ENCODE data around the gene NOTCH4.
A peak's percentile ranks its signal among the peaks of the same experiment; 100 is the strongest.
"Not testable (repeated sequence)": the region's sequence is repeated elsewhere in the genome, so short reads cannot be mapped to it uniquely, and the experiment has no call there.

The NOTCH4 gene

DNA sequence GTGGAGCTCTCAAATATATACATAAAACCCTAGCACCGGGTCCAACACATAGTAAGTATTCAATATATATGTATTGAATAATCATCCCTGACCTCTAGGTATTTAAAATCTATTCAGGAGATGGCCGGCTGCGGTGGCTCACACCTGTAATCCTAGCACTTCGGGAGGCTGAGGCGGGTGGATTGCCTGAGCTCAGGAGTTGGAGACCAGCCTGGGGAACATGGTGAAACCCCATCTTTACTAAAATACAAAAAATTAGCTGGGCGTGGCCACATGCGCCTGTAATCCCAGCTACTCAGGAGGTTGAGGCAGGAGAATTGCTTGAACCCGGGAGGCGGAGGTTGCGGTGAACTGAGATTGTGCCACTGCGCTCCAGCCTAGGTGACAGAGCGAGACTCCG, 30.8 kb downstream of the NOTCH4 start:
- not testable (repeated sequence) for DNase-seq (ENCODE audit: low spot score)

DNA sequence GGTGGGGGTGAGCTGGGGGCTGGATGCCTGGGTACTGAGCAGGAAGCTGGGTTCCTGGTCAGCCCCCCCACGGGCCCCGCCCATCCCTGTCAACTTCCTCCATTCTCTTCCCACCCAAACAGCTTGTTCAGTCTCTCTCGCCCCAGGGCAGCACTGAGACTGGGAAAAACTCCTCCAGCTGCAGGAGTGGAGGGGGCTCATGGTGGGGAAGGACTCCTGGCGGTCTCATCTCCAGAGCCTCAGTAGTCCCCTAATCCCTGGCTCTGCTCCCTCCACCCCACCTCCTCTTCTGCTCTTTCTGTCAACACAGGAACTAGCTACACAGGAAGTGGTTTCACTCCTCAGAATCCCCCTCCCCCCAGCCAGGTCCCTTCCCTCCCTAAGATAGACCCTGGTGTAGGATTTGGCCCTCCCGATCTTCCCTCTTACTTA, 31.2 kb downstream of the NOTCH4 start, which contains the start of gene GPSM3:
GPSM3 (minus strand) TSS at position 36 of the 432 bp plus-strand sequence. CDS start 130 bp downstream, outside the sequence.
- no peak for DNase-seq (ENCODE audit: low spot score)

DNA sequence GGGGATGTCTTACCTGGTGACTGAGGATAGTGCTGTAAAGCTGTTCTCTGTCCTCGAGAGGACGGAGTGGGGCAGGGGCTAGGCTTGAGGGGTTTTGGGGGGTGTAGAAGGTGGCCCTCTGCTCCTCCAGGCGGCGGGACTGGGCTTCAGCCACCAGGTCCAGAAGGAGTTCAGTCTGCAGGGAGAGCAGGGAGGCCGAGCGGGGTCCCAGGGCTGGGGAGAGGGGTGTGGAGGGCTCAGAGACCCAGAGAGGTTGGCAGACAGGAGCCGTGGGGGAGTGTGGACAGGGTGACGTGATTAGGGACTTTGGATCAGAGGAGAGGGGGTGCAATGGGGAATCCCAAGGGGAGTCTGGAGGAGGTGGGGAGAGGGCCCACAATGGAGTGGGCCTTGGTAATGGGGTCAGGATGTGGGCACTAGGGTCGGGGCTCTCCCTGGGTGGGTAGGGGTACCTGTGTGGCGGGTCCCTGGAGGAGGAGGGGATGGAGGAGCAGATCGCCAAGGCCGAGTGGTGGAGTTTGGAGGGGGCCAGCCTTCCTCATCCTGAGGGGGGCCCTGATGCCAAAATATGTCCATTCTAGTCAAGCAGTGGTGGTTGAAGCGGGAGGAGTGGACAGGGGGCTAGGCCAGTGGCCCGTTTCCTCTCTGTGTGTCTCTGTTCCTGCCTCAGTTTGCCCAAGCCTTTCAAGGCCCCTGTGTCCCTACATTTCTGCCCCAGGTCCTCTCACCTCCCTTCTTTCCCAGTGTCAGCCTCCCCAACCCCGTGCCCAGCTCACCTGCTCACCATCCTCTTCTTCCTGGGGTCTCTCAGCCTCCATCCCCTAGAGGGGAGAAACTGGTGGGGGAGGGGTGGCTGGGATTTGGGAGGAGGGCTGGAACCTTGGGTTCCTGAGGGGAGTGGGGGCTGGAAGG, 31.9 kb downstream of the NOTCH4 start:
- no peak for DNase-seq (ENCODE audit: low spot score)

DNA sequence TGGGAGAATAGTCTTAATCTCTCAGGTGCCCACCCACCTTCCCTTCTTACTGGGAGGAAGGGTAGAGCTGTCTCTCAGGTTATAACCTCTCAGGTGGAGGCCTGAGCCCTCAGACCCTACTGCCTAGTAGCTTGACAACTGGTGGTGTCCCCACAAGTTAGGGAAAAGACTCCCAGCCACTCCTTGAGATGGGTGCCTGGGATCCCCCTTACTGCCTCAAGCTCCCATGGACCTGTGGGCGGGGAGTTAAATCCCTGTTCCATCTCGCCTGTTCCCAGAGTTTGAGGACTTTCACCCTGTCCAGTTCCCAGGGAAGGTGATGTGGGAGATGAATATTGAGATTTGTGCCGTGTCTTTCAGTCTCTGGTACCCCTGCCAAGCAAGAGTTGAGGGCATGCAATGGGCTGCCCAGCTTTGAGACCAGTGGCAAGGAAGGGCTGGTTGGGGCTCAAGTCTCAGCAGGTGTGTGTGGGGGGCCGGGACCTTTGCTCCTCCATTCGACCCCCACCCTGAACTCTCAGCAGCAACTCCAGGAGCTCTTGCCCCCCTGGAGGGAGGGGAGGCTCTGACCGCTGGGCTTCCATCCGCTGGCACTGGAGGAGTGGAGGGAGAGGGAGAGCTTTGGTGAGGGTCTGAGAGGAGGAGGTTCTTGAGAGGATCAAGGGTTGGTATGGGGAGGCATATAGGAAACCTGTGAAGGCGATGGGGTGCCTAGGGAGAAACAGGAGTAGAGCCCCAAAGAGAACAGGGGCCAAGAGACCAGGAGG, 32.8 kb downstream of the NOTCH4 start:
- DNase-seq (ENCODE audit: low spot score), result no peak

DNA sequence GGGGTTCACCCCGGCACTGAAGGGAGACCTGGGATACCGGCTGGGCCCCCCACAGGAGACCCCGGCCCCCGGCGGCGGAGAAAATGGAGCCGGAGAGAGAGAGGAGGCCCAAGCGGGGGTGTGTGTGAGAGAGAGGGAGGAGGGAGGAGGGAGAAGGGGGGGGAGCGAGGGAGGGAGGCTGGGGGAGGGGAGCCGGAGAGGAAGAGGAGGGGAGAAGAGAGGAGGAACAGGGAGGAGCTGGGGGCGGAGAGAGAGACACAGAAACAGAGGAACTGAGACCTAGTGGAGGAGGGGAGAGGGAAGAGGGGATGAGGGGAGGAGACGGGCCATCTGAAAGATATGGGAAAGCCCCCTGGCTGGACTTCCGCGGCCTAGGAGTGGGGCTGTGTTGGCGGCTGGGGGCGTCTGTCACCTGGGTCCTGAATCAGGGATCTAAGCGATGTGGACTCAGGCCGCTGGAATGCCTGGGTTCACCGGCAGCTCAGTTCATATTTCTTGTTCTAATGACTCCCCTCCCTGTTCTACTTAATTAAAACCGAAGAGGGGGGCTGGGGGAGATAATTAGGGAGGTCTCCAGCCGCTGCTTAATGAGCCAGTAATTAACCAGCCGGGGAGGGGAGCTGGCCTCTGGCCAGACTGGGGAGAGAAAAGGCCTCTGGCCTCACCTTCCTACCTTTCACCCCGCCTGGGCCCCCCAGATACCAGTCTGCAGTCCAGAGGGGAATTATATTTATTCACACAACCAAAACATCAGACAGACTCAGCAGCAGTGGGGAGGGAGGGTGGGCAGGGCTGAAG, 33.6 kb downstream of the NOTCH4 start, which contains the start of gene PBX2:
PBX2 (minus strand) TSS at position 149 of the 798 bp plus-strand sequence. CDS start 287 bp downstream, outside the sequence.
- peak; percentile 66 for DNase-seq (ENCODE audit: low spot score)

- no peak for DNase-seq (ENCODE audit: low spot score)
Observed at GRCh38 chr6:32189742-32190053, 34.2 kb downstream of the NOTCH4 start.

DNA sequence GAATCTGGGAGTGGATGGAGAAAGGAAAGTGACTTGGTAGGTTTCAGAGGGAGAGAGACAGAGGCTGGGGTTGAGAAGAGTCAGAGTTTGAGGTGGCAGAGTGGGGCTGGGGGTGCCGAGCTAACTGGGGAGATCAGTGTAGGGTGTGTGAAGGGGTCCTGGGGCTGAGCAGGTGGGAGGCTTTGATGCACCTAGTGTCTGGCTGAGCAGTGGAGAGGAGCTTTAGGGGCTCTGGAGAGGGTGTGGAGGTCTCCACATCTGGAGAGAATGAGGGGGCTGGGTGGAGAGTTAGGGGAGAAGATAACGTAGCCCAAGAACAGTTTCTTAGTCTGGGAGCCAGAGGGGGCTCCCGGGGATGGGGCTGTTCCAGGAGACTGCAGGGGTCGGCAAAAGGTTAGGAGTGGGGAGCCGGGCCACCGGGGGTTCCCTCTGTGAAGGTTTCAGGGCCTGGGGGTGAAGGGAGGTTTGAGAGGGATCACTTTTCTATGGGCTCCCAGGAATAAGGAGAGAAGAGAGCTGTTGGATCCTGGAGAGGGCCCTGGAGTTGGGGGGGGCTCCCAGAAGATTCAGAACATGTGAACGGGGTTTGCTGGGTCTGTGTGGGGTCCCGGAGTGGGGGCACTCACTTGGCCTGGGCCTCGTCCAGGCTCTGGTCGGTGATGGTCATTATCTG, 34.7 kb downstream of the NOTCH4 start:
- no peak for DNase-seq (ENCODE audit: low spot score)

DNA sequence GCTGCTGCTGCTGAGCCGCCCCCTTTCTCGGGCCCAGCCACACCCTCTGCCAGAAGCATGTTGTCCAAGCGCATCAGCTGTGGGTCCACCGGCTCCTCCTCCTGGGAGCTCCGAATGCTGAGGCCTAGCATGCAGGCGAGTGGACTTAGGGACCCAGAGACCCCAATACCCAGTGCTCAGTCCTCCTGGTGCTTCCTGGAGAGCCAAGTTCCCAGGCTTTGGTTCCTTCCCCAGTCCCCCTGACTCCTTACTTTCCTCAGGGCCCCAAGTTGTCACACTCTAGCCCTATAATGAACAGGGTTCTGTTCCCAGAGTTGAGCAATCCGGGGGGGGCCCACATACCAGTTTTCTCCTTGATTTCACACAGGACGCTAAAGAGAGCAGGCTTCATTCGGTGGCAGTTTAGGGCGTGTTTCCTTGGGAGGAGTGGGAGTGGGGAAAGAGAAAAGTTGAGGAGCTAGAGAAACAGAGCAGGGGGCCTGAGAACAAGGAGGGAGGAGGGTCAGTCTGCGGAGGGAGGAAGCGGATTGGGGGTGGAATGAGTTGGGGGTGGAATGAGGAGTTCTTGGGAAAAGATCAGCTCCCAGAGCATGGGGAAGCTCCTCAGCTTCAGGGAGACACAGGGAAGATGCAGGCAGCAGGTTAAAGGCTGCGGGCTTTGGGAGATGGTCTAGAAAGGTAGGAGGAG, 35.3 kb downstream of the NOTCH4 start:
- DNase-seq (ENCODE audit: low spot score), result no peak

DNA sequence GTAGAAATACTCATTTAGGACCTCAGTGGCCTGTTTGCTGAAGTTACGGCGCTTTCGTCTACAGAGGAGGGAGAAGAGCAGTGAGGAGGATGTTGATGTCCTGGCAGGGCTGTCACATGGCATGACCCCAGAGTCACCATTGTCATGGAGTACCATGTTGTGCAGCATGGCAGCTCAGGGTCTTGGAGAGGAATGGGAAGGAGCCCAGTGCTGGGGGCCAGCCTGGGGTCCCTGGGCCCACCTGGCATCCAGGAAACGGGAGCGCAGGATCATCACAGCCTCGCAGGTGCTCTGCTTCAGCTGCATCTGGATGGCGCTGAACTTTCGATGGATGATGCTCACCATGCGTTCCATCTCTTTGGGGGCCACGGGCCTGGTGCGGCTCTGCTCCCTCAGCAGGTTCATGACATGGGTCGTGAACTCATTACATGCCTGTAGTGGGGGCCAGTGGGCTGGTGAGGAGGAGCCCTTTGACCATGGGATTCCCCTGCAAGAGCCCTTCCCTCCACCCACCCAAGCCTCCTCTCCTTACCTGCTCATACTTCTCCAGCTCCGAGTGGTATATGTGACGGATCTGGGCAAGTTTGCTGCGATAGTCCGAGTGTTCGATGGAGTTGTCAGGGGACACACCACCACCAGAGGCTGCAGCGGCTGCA, 36.0 kb downstream of the NOTCH4 start:
- DNase-seq (ENCODE audit: low spot score), result not testable (repeated sequence)

DNA sequence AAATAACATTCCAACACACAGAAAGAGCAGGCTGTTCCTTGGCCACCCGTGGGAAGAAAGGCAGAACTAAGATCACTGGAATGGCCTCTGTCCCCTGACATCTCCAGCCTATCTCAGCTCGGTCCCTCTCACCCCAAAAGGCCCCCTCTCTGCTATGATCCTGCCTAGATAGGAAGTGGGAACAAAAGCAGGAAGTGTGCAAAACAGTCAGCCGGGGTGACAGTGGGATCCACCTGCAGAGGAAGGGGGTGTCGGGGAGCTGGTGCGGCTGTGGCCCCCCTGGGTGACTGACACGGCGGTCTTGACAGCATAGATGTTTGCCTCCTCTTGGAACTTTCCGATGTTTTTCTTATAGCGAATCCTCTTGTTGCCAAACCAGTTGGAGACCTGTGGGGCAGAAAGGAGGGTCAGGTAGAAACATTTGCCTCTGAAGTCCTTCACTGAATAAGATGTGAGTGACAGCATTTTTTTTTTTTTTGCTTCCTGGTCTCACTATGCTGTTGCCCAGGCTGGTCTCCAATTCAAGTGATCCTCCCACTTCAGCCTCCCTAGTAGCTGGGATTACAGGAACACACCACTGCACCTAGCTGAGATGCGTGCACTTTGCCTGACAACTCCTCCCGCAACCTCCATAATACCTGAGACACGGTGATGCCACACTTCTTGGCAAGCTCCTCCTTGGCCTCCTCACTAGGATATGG, 36.7 kb downstream of the NOTCH4 start:
- DNase-seq (ENCODE audit: low spot score), result no peak

DNA sequence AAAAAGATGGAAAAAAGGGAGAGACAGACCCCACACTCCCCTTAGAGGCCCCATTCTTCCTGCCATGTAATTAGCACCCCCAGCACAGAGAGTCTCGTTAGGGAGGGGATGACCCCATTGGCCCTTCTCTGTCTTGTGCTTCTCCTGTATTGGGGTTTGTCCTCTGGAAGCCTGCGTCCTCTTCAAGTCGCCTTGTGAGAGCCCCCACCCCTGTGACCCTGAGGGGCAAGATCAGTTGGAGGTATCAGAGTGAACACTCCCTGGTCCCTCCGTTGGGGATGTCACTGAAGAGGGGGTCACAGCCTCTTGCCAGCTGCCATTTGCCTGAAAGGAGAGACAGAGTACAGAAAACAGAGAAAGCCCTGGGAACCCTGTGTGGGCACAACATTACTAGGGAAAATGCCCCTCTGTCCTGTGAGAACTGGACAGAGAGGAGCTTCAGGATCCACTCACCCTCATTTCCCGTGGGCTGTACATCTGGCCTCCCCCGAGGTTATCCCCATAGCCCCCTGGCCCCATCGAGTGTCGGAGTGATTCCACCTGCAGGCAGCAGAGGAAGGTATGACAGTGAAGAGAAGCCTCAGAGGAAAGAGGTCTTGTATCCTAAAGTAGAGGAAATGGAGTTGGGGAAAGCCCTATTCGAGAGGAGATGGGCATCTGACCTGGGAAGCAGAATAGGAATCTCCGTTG, 37.6 kb downstream of the NOTCH4 start:
- not testable (repeated sequence) for DNase-seq (ENCODE audit: low spot score)

DNA sequence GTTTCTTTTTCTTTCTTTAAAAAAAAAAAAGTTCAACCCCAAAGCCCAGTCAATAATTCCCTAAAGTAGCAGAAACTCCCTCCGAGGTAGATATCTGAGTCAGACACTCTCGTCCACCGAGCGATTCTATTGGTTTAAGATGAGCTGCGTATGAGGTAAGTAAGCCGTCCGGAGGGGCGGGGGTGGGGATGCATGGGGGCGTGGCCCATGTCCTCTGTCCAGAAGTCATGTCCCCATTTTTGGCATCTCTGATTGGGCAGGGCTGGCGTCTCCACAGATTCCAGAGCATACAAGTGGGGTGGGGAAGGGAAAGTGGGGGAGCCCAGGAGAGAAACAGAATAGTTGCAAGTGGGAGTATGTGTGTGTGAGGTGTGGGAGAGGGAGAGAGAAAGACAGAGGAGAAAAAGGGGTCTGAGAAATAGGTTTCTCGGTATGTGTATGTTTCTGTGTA, 38.2 kb downstream of the NOTCH4 start:
- not testable (repeated sequence) for DNase-seq (ENCODE audit: low spot score)

DNA sequence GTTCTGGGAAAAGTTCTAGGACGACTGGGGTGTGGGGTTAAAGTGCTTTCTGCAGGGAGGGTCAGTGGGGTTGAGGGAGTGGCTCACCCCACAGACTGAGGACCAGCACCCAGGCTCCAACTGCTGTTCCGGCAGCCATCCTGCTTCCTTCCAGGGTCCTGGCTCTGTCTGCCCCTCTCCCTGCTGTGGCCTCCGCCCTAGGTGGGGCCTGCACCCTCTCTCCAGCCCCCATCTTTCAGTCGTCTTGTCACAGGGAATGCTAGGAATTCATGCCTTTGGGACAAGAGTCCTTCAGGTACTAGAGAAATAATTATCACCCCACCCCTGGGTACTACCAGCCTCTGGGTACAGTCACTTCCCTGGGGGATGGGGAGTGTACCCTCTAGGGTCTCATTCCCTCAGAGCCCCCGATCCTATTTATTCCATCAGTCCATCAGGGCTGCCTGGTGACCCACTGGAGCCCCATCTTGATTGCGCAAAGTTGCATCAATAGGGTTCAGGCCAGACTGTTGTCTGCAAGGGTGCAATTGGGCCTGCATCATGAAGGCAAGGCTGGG, 39.7 kb downstream of the NOTCH4 start, which contains the start of gene AGER:
AGER (minus strand) TSS at position 170 of the 557 bp plus-strand sequence; CDS start at position 139, 31 bp downstream.
- no peak for DNase-seq (ENCODE audit: low spot score)

- no peak for DNase-seq (ENCODE audit: low spot score)
Observed at GRCh38 chr6:32183483-32184083, 40.3 kb downstream of the NOTCH4 start.

- no peak for DNase-seq (ENCODE audit: low spot score)
Observed at GRCh38 chr6:32183030-32183429, 40.8 kb downstream of the NOTCH4 start.

- DNase-seq (ENCODE audit: low spot score), result no peak
Observed at GRCh38 chr6:32182555-32182981, 41.3 kb downstream of the NOTCH4 start.

- DNase-seq (ENCODE audit: low spot score), result no peak
Observed at GRCh38 chr6:32181915-32182529, 41.8 kb downstream of the NOTCH4 start.
